Measurements from ENCODE around the gene ITGB4.
"Not testable (repeated sequence)": the region's sequence is repeated elsewhere in the genome, so short reads cannot be mapped to it uniquely, and the experiment has no call there.

Gene ITGB4

GRCh38 chr17:75751676-75752404 lies 30.6 kb downstream of the ITGB4 start:
- H3K27ac ChIP-seq, result no peak overlapping the region
- DNase-seq (ENCODE audit: low read depth, low spot score), result no peak

- DNase-seq (ENCODE audit: low read depth, low spot score), result no peak
- no peak overlapping the region for H3K27ac ChIP-seq
These were observed 31.1 kb downstream of the ITGB4 start for GRCh38 chr17:75752405-75752709.

- DNase-seq (ENCODE audit: low read depth, low spot score), result no peak
- no peak overlapping the region for H3K27ac ChIP-seq
These were observed 31.7 kb downstream of the ITGB4 start for GRCh38 chr17:75752802-75753513.

- no peak overlapping the region for H3K27ac ChIP-seq
- DNase-seq (ENCODE audit: low read depth, low spot score), result no peak
These were observed 32.5 kb downstream of the ITGB4 start for GRCh38 chr17:75753514-75754377.

- no peak for DNase-seq (ENCODE audit: low read depth, low spot score)
- no peak overlapping the region for H3K27ac ChIP-seq
These were observed 33.3 kb downstream of the ITGB4 start for GRCh38 chr17:75754378-75755204.

GRCh38 chr17:75755205-75755901 lies 34.1 kb downstream of the ITGB4 start:
- H3K27ac ChIP-seq, result no peak overlapping the region

GRCh38 chr17:75755990-75756389 lies 34.7 kb downstream of the ITGB4 start:
- DNase-seq (ENCODE audit: low read depth, low spot score), result no peak
- H3K27ac ChIP-seq, result no peak overlapping the region

More at GRCh38 chr17:75755205-75755901, 34.1 kb downstream of the ITGB4 start:
- DNase-seq (ENCODE audit: low read depth, low spot score), result no peak

GRCh38 chr17:75756451-75757085 lies 35.3 kb downstream of the ITGB4 start:
- no peak overlapping the region for H3K27ac ChIP-seq
- no peak for DNase-seq (ENCODE audit: low read depth, low spot score)

GRCh38 chr17:75757086-75757681 lies 35.9 kb downstream of the ITGB4 start:
- no peak for DNase-seq (ENCODE audit: low read depth, low spot score)
- H3K27ac ChIP-seq, result no peak overlapping the region

GRCh38 chr17:75758131-75758905 lies 37.1 kb downstream of the ITGB4 start:
- DNase-seq (ENCODE audit: low read depth, low spot score), result no peak

GRCh38 chr17:75759457-75759856 lies 38.2 kb downstream of the ITGB4 start:
- no peak for DNase-seq (ENCODE audit: low read depth, low spot score)
- H3K27ac ChIP-seq, result peak overlapping the region; percentile 36

More at GRCh38 chr17:75758131-75758905, 37.1 kb downstream of the ITGB4 start:
- H3K27ac ChIP-seq, result peak overlapping the region; percentile 36

GRCh38 chr17:75759978-75760640 lies 38.9 kb downstream of the ITGB4 start:
- DNase-seq (ENCODE audit: low read depth, low spot score), result not testable (repeated sequence)

GRCh38 chr17:75762513-75763268 lies 41.4 kb downstream of the ITGB4 start:
- no peak overlapping the region for H3K27ac ChIP-seq
- no peak for DNase-seq (ENCODE audit: low read depth, low spot score)

More at GRCh38 chr17:75759978-75760640, 38.9 kb downstream of the ITGB4 start:
- H3K27ac ChIP-seq, result peak overlapping the region; percentile 36

- no peak overlapping the region for H3K27ac ChIP-seq
- DNase-seq (ENCODE audit: low read depth, low spot score), result no peak
These were observed 42.0 kb downstream of the ITGB4 start for GRCh38 chr17:75763269-75763607.

- H3K27ac ChIP-seq, result no peak overlapping the region
- DNase-seq (ENCODE audit: low read depth, low spot score), result no peak
These were observed 42.6 kb downstream of the ITGB4 start for GRCh38 chr17:75763613-75764416.

- H3K27ac ChIP-seq, result peak overlapping the region; percentile 37
- DNase-seq (ENCODE audit: low read depth, low spot score), result no peak
These were observed 43.1 kb downstream of the ITGB4 start for GRCh38 chr17:75764417-75764710.

Measured in epithelial cell of prostate (primary cell).